ENCODE results near the gene ACTG2.
A peak's percentile ranks its signal among the peaks of the same experiment; 100 is the strongest.
"Not testable (repeated sequence)": the region's sequence is repeated elsewhere in the genome, so short reads cannot be mapped to it uniquely, and the experiment has no call there.

ACTG2 gene

GRCh38 chr2:73870084-73870483, 22.7 kb upstream of the ACTG2 start:
- no peak overlapping the region for H3K4me3 ChIP-seq (ENCODE audit: low read depth, low read length)
- H2AFZ ChIP-seq (ENCODE audit: low read length, unreplicated experiment): no peak overlapping the region
- H3K27ac ChIP-seq (ENCODE audit: low read depth, low read length): peak overlapping the region; percentile 14; the same call in 1 of the 2 replicates
- H3K79me2 ChIP-seq (ENCODE audit: control insufficient read depth, insufficient read depth, low read length, unreplicated experiment): no peaks in the 10 kb centered on the region
- no peaks in the 10 kb centered on the region for H3K27me3 ChIP-seq (ENCODE audit: insufficient read depth, low read length)
- H3K36me3 ChIP-seq (ENCODE audit: insufficient read depth, low read length): peaks cover 4% of the 10 kb centered on the region; the same call in 1 of the 2 replicates
- H3K4me1 ChIP-seq (ENCODE audit: control insufficient read depth, insufficient read depth, low read length, unreplicated experiment): peaks cover 11% of the 10 kb centered on the region

GRCh38 chr2:73877071-73877802, 15.6 kb upstream of the ACTG2 start:
- H2AFZ ChIP-seq (ENCODE audit: low read length, unreplicated experiment): no peak overlapping the region

GRCh38 chr2:73877984-73878383, 14.8 kb upstream of the ACTG2 start:
- H3K4me1 ChIP-seq (ENCODE audit: control insufficient read depth, insufficient read depth, low read length, unreplicated experiment); H3K36me3 ChIP-seq (ENCODE audit: insufficient read depth, low read length); H3K4me3 ChIP-seq (ENCODE audit: low read depth, low read length); H3K27me3 ChIP-seq (ENCODE audit: insufficient read depth, low read length); H3K79me2 ChIP-seq (ENCODE audit: control insufficient read depth, insufficient read depth, low read length, unreplicated experiment); H2AFZ ChIP-seq (ENCODE audit: low read length, unreplicated experiment); H3K27ac ChIP-seq (ENCODE audit: low read depth, low read length): not testable (repeated sequence)

More at GRCh38 chr2:73877071-73877802, 15.6 kb upstream of the ACTG2 start:
- Histone ChIP-seq H3K27me3 (ENCODE audit: insufficient read depth, low read length) (no peaks in the 10 kb centered on the region), H3K4me3 (ENCODE audit: low read depth, low read length) (no peak overlapping the region), H3K4me1 (ENCODE audit: control insufficient read depth, insufficient read depth, low read length, unreplicated experiment) (no peaks in the 10 kb centered on the region), H3K79me2 (ENCODE audit: control insufficient read depth, insufficient read depth, low read length, unreplicated experiment) (no peaks in the 10 kb centered on the region), H3K36me3 (ENCODE audit: insufficient read depth, low read length) (no peaks in the 10 kb centered on the region), H3K27ac (ENCODE audit: low read depth, low read length) (no peak overlapping the region)

- no peak overlapping the region for H3K4me3 ChIP-seq (ENCODE audit: low read depth, low read length)
- H3K27me3 ChIP-seq (ENCODE audit: insufficient read depth, low read length): no peaks in the 10 kb centered on the region
- no peaks in the 10 kb centered on the region for H3K36me3 ChIP-seq (ENCODE audit: insufficient read depth, low read length)
- H3K27ac ChIP-seq (ENCODE audit: low read depth, low read length): no peak overlapping the region
- no peaks in the 10 kb centered on the region for H3K79me2 ChIP-seq (ENCODE audit: control insufficient read depth, insufficient read depth, low read length, unreplicated experiment)
- H2AFZ ChIP-seq (ENCODE audit: low read length, unreplicated experiment): no peak overlapping the region
- no peaks in the 10 kb centered on the region for H3K4me1 ChIP-seq (ENCODE audit: control insufficient read depth, insufficient read depth, low read length, unreplicated experiment)
These were observed 7.4 kb upstream of the ACTG2 start for GRCh38 chr2:73885406-73885805.

GRCh38 chr2:73886357-73886756, 6.5 kb upstream of the ACTG2 start:
- H3K4me1 ChIP-seq (ENCODE audit: control insufficient read depth, insufficient read depth, low read length, unreplicated experiment): no peaks in the 10 kb centered on the region
- no peak overlapping the region for H2AFZ ChIP-seq (ENCODE audit: low read length, unreplicated experiment)
- H3K36me3 ChIP-seq (ENCODE audit: insufficient read depth, low read length): no peaks in the 10 kb centered on the region
- no peak overlapping the region for H3K4me3 ChIP-seq (ENCODE audit: low read depth, low read length)
- H3K27me3 ChIP-seq (ENCODE audit: insufficient read depth, low read length): no peaks in the 10 kb centered on the region
- no peaks in the 10 kb centered on the region for H3K79me2 ChIP-seq (ENCODE audit: control insufficient read depth, insufficient read depth, low read length, unreplicated experiment)
- H3K27ac ChIP-seq (ENCODE audit: low read depth, low read length): no peak overlapping the region

GRCh38 chr2:73887596-73888353, 5.0 kb upstream of the ACTG2 start:
- not testable (repeated sequence) for H3K79me2 ChIP-seq (ENCODE audit: control insufficient read depth, insufficient read depth, low read length, unreplicated experiment); H3K4me1 ChIP-seq (ENCODE audit: control insufficient read depth, insufficient read depth, low read length, unreplicated experiment); H3K4me3 ChIP-seq (ENCODE audit: low read depth, low read length); H2AFZ ChIP-seq (ENCODE audit: low read length, unreplicated experiment); H3K27ac ChIP-seq (ENCODE audit: low read depth, low read length); H3K27me3 ChIP-seq (ENCODE audit: insufficient read depth, low read length); H3K36me3 ChIP-seq (ENCODE audit: insufficient read depth, low read length)

GRCh38 chr2:73888388-73888787, 4.4 kb upstream of the ACTG2 start:
- Histone ChIP-seq H2AFZ (ENCODE audit: low read length, unreplicated experiment) (peak overlapping the region; percentile 83), H3K4me1 (ENCODE audit: control insufficient read depth, insufficient read depth, low read length, unreplicated experiment) (no peaks in the 10 kb centered on the region), H3K36me3 (ENCODE audit: insufficient read depth, low read length) (no peaks in the 10 kb centered on the region), H3K4me3 (ENCODE audit: low read depth, low read length) (no peak overlapping the region), H3K27ac (ENCODE audit: low read depth, low read length) (no peak overlapping the region), H3K79me2 (ENCODE audit: control insufficient read depth, insufficient read depth, low read length, unreplicated experiment) (no peaks in the 10 kb centered on the region), H3K27me3 (ENCODE audit: insufficient read depth, low read length) (no peaks in the 10 kb centered on the region)

- no peaks in the 10 kb centered on the region for H3K79me2 ChIP-seq (ENCODE audit: control insufficient read depth, insufficient read depth, low read length, unreplicated experiment)
- H3K27me3 ChIP-seq (ENCODE audit: insufficient read depth, low read length): no peaks in the 10 kb centered on the region
- H3K27ac ChIP-seq (ENCODE audit: low read depth, low read length): no peak overlapping the region
- no peaks in the 10 kb centered on the region for H3K4me1 ChIP-seq (ENCODE audit: control insufficient read depth, insufficient read depth, low read length, unreplicated experiment)
- H3K4me3 ChIP-seq (ENCODE audit: low read depth, low read length): no peak overlapping the region
- no peak overlapping the region for H2AFZ ChIP-seq (ENCODE audit: low read length, unreplicated experiment)
- no peaks in the 10 kb centered on the region for H3K36me3 ChIP-seq (ENCODE audit: insufficient read depth, low read length)
These were observed 3.6 kb upstream of the ACTG2 start for GRCh38 chr2:73889206-73889605.

- Histone ChIP-seq H3K27me3 (ENCODE audit: insufficient read depth, low read length) (no peaks in the 10 kb centered on the region), H3K4me3 (ENCODE audit: low read depth, low read length) (no peak overlapping the region), H3K79me2 (ENCODE audit: control insufficient read depth, insufficient read depth, low read length, unreplicated experiment) (no peaks in the 10 kb centered on the region), H2AFZ (ENCODE audit: low read length, unreplicated experiment) (no peak overlapping the region), H3K27ac (ENCODE audit: low read depth, low read length) (no peak overlapping the region), H3K36me3 (ENCODE audit: insufficient read depth, low read length) (no peaks in the 10 kb centered on the region), H3K4me1 (ENCODE audit: control insufficient read depth, insufficient read depth, low read length, unreplicated experiment) (no peaks in the 10 kb centered on the region)
These were observed 2.3 kb upstream of the ACTG2 start for GRCh38 chr2:73890301-73891092.

- Histone ChIP-seq H3K4me1 (ENCODE audit: control insufficient read depth, insufficient read depth, low read length, unreplicated experiment) (peaks cover 1% of the 10 kb centered on the region), H2AFZ (ENCODE audit: low read length, unreplicated experiment) (no peak overlapping the region), H3K4me3 (ENCODE audit: low read depth, low read length) (no peak overlapping the region), H3K27me3 (ENCODE audit: insufficient read depth, low read length) (no peaks in the 10 kb centered on the region), H3K36me3 (ENCODE audit: insufficient read depth, low read length) (no peaks in the 10 kb centered on the region), H3K27ac (ENCODE audit: low read depth, low read length) (no peak overlapping the region), H3K79me2 (ENCODE audit: control insufficient read depth, insufficient read depth, low read length, unreplicated experiment) (no peaks in the 10 kb centered on the region)
These were observed 1.4 kb upstream of the ACTG2 start for GRCh38 chr2:73891276-73891901.
